ENCODE measurements around the gene PRADC1.
"Not testable (repeated sequence)": the region's sequence is repeated elsewhere in the genome, so short reads cannot be mapped to it uniquely, and the experiment has no call there.

The PRADC1 gene

DNA sequence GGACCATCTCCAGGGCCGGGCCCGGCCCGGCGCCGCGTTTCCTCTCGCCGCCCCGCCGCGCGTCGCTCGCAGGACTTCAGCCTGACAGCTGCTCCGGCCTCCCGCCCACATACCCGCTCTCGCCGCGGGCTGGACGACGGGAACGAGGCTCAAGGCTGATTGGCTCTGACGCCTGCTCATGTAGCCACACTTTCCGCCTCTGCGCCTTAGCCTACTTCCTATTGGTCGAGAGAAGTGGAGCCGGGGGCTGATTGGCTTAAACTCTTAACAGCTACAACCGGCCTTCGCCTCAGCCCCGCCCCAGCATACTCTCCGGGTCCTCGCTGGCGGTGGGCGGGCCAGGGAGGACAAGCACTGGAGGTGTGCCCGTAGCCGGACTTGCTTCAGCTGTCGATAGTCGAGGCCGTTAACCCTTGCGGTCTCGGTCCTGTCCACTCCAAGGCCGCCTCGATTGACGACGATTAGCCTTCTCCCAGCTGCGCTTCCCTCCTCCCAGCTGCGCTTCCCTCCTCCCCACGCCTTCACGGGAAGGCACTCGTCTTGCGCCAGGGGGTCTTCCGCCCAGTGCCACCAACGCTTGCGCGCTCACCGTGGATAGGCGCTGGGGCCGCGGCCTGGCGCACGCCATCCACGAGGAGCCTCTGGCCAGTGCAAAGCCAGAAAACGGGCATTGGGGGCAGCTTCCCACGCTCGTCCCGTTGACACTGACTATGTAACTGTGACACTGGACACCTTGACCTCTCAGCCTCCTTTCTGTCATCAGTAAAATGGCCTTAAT, at the start of gene PRADC1:
Gene PRADC1 (minus strand): TSS at position 86 of the 778 bp plus-strand sequence. CDS start 79 bp downstream, at position 7.
- peak; percentile 98 for DNase-seq

DNA sequence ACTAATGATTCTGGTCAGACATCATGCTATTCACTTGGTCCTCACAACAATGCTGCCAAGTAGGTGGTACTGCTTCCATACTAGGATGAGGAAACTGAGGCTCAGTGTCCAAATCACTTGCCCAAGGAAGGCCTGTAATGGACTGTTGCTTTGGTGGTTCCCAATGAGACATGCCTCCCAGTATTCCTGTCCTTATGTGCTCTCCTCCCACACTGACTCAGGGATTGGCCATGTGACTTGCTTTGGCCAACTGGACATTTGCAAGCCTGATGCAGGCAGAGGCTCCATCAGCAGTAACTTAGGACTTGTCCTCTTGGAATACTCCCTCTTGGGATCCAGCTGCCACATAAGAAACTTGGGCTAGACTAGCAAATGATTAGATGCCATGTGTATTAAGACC, 48.2 kb upstream of the PRADC1 start:
- DNase-seq: no peak

DNA sequence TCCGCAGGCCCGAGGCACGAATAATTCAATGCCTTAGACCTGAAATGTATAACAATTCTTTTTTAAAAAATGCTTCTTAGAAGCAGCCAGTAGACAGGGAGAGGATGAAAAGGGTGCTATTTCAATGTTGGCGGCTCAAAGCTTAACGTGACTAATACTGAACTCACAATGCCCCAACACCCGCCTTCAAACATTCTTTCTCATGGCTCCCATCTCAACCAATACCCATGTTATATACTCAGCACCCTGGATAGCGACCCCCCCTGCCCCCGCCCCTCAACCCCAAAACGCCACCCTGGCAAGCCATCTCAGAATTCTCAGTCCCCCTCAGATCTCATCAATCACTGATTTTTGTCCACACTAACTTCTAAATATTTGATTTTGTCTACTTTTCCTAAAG, 46.8 kb upstream of the PRADC1 start:
- no peak for DNase-seq

DNA sequence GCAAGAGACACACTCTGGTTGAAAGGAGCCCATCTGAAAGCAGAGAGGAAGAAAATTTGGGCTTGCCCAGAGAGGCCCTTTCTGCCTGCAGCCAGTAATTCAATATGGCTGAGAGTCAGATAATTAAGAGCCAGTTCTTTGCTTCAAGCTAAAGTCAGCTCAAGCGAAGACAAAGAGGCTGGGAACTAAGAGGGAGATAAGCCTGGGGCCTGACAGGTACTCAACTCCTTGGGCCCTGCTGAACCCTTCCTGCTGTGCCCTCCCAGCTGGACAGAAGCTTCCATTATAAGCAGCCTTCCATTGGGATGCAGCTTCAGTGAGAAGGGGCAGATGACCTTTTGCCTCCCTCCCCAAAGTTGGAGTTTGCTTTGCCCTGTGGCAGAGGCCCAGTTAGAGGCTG, 39.2 kb upstream of the PRADC1 start:
- no peak for DNase-seq

DNA sequence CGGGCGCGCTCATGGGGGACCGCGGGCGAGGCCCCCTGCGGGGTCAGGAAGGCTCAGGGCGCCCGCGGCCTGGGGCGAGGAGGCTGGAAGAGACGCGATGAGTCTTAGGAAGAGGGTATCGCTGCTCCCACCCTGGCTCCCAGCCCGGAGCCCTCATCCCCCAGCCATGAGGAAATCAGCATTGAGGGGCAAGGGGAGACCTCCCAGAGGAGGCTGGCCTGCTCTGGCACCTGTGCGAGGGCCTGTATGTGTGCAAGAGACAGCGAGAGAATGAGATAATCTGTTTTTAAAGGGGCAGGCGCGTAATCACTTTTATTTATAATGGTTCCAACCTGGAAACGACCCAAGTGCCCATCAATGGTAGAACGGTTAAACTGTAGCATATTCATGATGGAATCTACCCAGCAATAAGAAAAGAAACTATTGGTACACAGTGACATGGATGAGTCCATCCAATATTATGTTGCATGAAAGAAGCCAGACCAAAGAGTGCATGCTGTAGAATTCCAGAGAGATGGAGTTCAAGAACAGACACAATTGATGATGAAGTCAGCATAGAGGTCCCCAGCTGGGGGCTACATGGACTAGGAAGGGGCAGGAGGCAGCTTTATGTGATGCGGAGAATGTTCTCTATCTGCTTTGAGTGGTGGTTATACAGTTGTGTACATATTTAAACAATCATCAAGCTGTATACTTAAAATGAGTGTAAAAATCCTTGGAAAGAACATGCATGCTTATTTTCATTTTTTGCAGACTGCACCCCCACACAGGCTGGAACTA, 36.8 kb upstream of the PRADC1 start:
- DNase-seq: no peak

DNA sequence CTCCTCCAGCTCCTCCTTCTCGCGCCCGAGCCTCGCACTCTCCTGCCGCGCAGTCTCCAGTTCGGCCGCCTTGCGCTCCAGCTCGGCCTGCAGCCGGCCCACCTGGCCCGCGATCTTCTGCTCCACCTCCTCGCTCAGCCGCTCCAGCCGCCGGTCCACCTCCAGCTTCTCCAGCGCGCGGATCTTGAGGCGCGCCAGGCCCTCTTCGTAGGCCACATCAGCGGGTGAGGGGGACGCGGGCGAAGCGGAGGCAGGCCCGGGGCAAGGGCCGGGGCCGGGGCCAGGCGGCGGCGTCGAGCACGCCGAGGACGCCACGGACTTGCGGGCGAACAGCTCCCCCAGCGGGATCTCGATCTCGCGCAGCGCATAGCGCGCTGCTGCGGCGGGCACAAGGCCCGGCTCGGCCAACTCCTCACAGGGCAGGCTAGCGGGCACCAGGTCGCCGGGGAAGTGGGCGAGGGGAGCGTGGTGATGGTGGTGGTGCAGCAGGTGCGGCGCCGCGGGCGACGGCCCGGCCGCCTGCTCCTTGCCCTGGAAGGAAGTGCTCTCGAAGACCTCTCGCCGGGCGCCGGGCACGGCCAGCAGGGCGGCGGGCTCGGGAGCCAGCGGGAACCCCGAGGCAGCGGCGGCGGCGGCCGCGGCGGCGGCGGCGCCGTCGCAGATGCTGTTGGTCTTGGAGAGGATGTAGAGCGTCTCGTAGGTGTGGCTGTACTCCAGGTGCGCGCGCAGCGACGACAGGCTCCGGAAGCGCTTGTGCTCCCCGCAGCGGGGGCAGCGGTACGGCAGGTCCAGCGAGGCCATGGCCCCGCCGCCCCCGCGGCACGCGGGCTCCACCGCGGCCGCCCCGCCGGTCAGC, 36.0 kb upstream of the PRADC1 start:
- DNase-seq: no peak

DNA sequence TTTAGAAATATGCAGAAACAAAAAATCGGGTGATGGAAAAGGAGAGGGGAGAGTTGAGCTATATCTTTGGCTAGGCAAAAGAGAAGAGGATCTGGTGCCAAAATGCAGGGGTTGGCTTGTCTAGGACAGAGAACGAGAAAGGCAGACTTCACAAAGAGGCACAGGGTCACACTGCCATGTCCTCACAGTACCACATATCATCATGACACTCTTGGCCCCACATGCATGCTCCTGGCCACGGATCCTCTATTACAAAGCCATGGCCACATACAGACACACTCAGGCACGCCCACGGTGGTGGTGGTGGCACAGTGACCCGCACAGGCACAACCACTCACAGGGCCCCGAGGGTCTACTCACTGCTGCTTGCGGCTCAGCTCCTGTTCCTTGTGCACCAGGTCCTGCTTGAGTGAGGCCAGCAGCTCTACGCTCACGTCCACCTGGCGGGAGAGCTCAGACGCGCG, 35.4 kb upstream of the PRADC1 start:
- no peak for DNase-seq

DNA sequence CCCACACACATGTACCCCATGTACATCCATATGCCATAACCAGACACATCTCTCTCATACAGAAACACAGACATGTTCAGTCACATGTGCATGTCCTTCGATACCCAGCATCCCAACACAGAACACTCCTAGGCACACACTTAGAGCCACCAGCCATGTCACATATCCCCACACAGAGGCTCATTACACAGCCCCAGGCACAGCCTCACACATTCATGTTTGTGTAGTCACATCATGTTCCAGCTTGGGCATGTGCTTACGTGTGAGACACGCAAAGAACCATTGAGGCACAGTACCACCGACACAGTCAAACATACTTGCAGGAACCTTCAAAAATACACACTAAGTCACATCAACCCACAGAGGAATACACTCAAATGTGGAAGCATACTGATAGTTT, 34.0 kb upstream of the PRADC1 start:
- DNase-seq: no peak

DNA sequence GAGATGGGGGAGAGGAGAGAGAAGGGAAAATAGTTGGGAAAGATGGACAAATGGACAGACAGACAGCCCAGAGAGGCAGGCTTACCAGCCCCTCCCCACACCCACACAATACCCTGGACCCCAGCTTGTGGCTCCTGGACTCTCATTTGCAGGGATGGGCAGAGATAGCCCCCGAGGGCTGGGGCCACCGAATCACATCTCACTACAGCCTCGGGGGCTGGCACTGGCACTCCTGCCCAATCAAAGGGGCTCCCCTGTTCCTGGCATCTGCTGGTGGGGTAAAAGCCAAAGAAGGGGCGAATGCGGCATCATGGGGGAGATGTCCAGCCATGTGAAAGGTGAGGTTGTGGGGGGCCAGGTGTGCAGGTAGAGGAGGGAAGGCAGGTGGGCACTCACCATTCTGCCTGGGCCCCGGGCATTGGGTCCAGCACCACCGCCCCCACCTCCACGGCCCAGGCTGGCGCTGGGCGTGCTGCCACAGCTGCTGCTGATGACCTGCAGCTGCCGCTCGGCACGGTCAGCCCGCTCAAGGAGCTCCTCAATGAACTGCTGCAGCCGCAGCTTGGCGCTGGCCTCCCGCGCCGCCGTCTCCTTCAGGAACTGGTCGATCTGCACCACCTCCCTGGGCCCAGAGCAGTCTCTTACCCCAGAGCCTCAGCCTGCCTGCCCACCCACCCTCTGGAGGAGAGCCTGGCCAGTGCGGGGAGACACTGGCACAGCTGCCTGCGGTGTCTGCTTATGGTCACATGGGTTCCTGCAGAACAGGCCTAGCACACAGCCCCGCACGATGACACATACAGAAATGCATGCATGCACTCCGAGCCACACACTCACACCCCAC, 33.2 kb upstream of the PRADC1 start:
- DNase-seq: no peak

DNA sequence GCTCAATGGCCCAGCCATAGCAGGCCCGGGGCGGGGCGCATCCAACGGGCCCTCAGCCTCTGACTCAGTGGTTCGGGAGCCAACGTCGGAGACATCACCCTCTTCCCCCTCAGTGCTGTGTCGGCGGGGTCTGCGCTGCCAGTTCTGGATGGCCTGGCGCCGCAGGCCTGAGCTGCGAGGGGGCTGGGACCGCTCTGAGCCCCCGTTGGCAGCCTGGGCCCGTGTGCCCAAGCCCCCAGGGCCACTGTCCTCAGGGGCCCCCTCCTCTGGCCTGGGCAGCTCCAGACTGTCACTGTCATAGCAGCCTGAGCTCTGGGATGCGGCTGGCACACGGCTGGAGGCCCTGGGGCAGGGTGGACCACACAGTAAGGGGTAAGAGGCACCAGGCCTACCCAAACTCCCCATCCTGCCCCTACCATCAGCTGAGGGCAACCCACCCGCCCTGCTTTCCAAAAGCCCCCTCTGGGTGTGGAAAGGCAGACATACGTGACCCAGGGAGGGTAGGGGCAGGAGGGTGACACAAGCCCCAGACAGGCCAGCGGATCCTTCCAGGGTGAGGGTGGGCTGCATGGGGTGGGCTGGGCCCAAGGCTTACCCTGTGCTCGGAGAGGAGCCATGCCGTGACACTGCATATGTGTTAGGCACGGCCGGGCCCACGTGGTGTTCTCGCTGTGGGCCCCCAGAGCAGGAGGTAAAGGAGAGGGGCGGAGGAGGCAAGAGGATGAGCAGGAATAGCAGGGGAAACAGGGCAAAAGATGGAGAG, 32.4 kb upstream of the PRADC1 start:
- no peak for DNase-seq

DNA sequence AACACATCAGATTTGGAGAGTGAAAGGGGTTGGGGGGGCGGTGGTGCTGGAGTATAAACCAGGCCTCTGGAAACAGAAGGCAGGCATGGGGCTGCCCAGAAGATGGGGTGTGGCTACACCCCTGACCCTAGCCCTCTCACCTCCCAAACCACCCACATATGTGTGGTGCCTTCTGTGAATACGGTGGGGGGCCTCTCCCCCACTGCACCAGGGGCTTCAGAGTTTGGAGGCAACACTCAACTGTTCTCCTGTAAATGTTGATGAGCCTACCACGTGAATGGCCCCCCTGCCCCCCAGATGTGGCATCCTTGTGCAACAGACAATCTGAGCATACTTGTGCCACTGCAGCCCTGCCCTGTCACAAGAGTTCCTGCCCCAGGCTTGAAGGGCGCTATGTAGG, 31.7 kb upstream of the PRADC1 start:
- DNase-seq: no peak

DNA sequence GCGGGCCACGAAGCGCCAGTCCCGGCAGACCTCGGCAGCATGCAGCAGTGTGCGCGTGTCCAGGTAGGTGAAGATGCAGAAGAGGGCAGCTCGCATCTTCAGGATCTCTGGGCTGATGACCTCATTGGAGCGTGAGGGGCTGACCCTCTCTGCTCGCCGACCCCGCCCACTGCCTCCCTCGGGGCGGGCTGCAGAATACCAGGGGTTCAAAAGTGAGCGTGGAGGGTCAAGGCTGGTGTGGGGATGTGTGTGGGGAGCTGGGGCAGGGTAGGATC, 31.2 kb upstream of the PRADC1 start:
- DNase-seq: no peak

DNA sequence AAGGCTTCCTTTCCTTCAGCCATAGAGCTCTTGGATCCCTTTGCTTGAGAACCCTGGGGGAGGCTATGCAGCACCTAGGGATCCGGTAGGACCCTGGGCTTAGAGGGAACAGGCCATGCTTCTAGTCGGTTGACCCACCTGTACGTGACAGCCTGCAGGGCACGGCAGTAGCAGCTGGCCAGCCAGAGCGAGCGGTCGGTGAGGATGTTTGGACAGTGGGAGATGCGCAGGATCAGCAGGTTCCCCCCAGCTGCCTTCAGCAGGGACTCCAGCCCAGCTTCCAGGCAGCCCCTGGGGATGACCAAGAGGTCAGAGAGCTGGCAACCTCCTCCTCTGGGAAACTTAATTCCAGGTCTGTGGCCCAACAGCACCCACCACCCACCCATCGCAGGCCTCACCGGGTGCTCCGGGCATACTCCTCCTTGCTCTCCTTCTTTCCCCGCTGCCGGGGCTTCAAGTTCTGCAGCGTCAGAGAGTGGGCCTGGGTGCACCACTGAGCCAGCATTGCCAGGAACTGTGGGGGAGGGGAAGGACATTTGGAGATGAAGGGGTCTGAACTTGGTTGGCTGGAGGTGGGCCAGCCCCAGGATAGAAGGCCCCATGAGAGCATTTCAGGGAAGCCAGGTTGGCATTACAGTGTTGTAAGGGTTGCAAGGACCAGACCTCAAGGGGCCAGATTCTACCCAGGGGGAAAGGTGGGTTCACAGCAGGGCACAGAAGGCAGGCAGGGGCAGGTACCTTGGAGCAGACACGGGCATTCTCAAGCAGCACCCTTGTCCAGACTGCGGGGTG, 30.7 kb upstream of the PRADC1 start:
- no peak for DNase-seq

DNA sequence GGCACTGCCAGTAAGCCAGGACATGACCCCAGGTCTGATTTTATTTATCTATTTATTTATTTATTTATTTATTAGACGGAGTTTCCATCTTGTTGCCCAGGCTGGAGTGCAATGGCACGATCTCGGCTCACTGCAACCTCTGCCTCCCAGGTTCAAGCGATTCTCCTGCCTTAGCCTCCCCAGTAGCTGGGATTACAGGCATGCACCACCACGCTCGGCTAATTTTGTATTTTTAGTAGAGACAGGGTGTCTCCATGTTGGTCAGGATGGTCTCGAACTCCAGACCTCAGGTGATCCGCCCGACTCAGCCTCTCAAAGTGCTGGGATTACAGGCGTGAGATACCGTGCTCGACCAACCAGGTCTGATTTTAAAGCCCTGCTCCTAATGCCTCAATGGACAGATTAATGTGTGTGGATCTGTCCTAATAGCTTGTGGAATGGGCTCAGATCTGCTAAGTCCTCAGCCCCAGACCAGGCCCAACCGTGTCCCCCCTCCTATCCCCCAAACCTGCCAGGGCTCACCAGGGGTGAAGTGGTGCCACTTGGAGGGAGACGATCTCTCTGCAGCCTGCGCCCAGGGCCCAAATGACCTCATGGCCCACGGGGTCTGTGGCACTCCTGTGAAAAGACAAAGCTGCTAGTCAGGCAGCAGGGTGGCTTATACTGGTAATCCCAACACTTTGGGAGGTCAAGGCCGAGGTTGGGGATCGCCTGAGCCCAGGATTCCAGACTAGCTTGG, 29.8 kb upstream of the PRADC1 start:
- not testable (repeated sequence) for DNase-seq

DNA sequence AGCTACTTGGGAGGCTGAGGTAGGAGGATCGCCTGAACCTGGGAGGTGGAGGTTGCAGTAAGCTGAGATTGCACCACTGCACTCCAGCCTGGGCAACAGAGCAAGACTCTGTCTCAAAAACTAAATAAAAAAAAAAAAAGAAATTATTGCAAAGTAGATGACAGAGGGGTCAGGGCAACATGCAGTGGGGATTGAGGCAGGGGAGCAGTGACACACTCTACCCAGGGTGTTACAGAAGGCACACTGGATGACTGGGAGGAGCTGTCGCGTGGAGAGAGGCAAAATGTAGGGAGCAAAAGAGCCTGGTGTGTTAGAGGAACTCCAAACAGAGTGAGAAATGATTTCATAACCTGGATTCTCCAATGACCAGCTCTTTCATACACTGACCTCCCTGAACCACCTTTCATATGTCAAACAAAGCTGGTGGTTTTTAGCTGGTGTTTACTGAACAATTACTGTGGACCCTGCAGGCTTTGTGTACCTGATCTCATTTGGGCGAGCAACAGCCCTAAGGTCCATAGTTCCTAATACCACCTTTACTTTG, 29.1 kb upstream of the PRADC1 start:
- no peak for DNase-seq

DNA sequence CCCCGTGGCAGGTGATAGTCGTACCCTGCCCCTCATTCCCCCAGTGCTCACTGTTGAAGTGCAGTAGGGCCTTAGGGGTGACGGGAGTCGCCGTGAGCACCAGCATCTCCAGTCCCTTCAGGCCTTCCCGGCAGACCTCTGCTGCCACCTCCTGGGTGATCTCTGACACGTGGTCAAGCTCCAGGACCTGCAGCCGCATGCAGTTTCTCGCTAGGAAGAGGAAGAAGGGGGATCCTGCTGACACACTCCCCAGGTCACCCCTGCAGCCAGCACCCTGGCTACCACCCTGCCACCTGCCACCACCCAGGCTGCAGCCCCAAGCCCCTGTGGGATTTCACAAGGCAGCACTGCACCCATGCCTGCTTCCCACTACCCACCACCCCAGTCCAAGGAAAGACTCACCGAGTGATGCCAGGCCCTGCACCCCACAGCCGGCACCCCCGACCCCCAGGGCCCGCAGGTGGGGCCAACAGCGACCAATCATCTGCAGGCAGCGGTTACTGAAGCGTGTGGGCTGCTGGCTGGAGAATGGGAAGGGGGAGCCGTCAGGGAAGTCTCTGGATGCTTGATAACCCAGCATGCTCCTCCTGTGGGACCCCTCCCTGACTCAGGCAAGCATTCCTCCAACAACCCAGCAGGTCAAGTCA, 27.4 kb upstream of the PRADC1 start:
- no peak for DNase-seq

DNA sequence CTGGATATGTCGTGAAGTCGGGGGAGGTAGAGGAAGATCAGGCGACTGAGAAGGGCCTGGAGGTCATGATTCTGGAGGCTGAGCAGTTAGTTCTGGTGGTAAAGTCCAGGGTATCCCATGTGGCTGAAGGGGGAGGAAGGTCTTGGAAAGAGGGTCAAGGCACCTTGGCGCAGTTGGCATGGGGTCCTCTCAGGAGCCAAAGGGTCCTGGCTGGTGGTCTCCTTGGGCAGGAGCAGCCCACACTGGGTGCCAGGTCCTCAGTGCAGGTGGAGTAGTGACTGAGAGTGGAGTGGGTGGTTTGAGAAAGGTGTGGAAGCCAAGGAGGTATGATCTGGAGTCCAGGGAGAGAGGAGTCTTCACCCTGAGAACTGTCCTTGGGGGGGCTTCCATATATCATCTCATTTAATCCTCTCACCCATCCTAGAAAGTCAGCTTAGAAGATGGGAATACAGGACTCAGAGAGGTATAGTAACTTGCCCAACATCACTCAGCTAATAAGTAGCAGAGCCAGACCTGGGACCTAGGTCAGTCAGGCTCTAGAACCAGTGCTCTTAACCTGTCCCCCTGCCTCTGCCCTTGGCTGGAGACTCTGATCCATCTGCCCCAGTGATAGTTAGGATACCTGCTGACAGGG, 26.8 kb upstream of the PRADC1 start:
- no peak for DNase-seq

DNA sequence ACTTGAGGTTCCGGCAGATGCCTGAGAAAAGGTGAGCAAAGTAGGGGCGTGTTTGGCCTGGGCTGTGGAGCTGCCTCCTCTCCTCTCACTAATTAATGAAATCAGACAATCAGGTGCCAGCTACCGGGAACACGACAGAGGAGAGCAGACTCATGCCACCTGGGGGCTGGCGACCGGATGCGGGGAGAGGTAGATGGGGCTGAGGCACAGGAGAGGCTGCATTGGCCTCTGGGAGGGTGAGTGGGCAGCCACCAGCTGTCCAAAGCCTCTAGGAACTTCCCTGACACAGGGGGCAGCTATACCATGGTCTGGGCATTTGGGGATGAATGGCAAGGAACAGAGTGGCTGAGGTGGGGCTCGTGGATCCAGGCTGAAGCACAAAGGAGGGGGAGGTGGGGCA, 26.2 kb upstream of the PRADC1 start:
- no peak for DNase-seq

DNA sequence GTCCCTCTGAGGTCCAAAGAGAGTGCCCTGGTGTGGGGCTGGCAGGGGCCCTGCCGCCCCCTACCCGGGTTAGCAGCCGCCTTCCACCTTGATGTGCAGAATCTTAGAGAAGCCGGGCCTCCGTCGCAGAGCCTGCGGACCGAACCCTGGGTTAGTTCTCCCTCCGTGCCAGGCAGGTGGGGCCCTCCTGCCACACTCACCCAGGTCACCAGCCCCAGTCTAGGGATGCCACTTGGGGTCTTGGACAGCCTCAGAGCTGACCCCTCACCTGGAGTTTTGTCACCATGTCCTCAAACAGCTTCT, 25.8 kb upstream of the PRADC1 start:
- no peak for DNase-seq

Measured in NK-92 treated with Interleukin-12 subunit alpha and Interleukin-12 subunit beta, amount 100 ng/mL, for 24 hours (cell line).